ENCODE measurements around the gene B4GALNT1.

GRCh38 chr12:57593187-57593586 is 39.8 kb downstream of the B4GALNT1 start:
- no peak for TF ChIP-seq CTCF (IDR thresholded peaks at IDR 0.05; ENCODE audit: poor library complexity)
- no peak for TF ChIP-seq EZH2 (IDR thresholded peaks at IDR 0.05; ENCODE audit: borderline replicate concordance)

Data from hepatocyte (in vitro differentiated cells).